Subcutaneous abdominal adipose tissue (tissue), 5 donors: ENCODE measurements around the gene ALK.

Experiments
- H3K27ac ChIP-seq: one replicate; pipeline ENCODE4 v1.7.0; 2013; ENCODE audit warnings: low read depth, mild to moderate bottlenecking, inconsistent platforms, low read length, moderate library complexity
- H3K27me3 ChIP-seq, 5 donors: one replicate each; pipeline ENCODE4 v1.7.0; 2013; ENCODE audit warnings: low read length in 5 of 5, inconsistent platforms in 1 of 5; ENCODE audit not compliant: control insufficient read depth in 5 of 5, insufficient read depth in 4 of 5
- H3K36me3 ChIP-seq, 5 donors: one replicate each; pipeline ENCODE4 v1.7.0; 2013; ENCODE audit warnings: low read length in 5 of 5; ENCODE audit not compliant: control insufficient read depth in 5 of 5, insufficient read depth in 5 of 5
- H3K4me1 ChIP-seq, 5 donors: one replicate each; pipeline ENCODE4 v1.7.0; 2013; ENCODE audit warnings: low read length in 5 of 5, mild to moderate bottlenecking in 3 of 5, moderate library complexity in 1 of 5; ENCODE audit not compliant: control insufficient read depth in 5 of 5, insufficient read depth in 5 of 5
- H3K4me3 ChIP-seq, 5 donors: one replicate each; pipeline ENCODE4 v1.7.0; 2013; ENCODE audit warnings: low read length in 5 of 5, low read depth in 1 of 5
- H3K9ac ChIP-seq, 5 donors: one replicate each; pipeline ENCODE4 v1.7.0; 2013; ENCODE audit warnings: low read length in 5 of 5, mild to moderate bottlenecking in 4 of 5, moderate library complexity in 3 of 5
- H3K9me3 ChIP-seq, 5 donors: one replicate each; pipeline ENCODE4 v1.7.0; 2013; ENCODE audit warnings: low read length in 5 of 5; ENCODE audit not compliant: control insufficient read depth in 5 of 5
- donor health status: healthy.
- donor health status: healthy.
- donor health status: healthy.
- donor health status: healthy.
- donor health status: healthy.

ALK gene

GRCh38 chr2:29590211-29590610 lies 331.2 kb downstream of the ALK start:
- Histone ChIP-seq H3K27me3 (no peaks in the 10 kb centered on the region), H3K36me3 (no peaks in the 10 kb centered on the region), H3K4me1 (peaks cover 0 to 4% (median 0%) of the 10 kb centered on the region in 5 donors), H3K9ac (no peak overlapping the region), H3K9me3 (no peaks in the 10 kb centered on the region), H3K4me3 (no peak overlapping the region), H3K27ac (no peak overlapping the region)

- H3K9ac ChIP-seq: no peak overlapping the region
- H3K4me1 ChIP-seq: peaks cover 0 to 4% (median 0%) of the 10 kb centered on the region in 5 donors
- no peaks in the 10 kb centered on the region for H3K36me3 ChIP-seq
- H3K27ac ChIP-seq: no peak overlapping the region
- H3K9me3 ChIP-seq: no peaks in the 10 kb centered on the region
- no peak overlapping the region for H3K4me3 ChIP-seq
- H3K27me3 ChIP-seq: no peaks in the 10 kb centered on the region
Measured at GRCh38 chr2:29589440-29590103, 331.8 kb downstream of the ALK start.

GRCh38 chr2:29587402-29588190 lies 333.8 kb downstream of the ALK start:
- Histone ChIP-seq H3K4me3 (no peak overlapping the region), H3K4me1 (peaks cover 0 to 4% (median 0%) of the 10 kb centered on the region in 5 donors), H3K27me3 (no peaks in the 10 kb centered on the region), H3K9ac (no peak overlapping the region), H3K9me3 (no peaks in the 10 kb centered on the region), H3K36me3 (no peaks in the 10 kb centered on the region), H3K27ac (no peak overlapping the region)

GRCh38 chr2:29586919-29587318 lies 334.5 kb downstream of the ALK start:
- Histone ChIP-seq H3K4me1 (peaks cover 0 to 4% (median 0%) of the 10 kb centered on the region in 5 donors), H3K27me3 (no peaks in the 10 kb centered on the region), H3K36me3 (no peaks in the 10 kb centered on the region), H3K27ac (no peak overlapping the region), H3K4me3 (no peak overlapping the region), H3K9me3 (no peaks in the 10 kb centered on the region), H3K9ac (no peak overlapping the region)

- H3K27me3 ChIP-seq: no peaks in the 10 kb centered on the region
- H3K4me1 ChIP-seq: no peaks in the 10 kb centered on the region
- no peak overlapping the region for H3K27ac ChIP-seq
- no peak overlapping the region for H3K9ac ChIP-seq
- H3K4me3 ChIP-seq: no peak overlapping the region
- H3K9me3 ChIP-seq: no peaks in the 10 kb centered on the region
- no peaks in the 10 kb centered on the region for H3K36me3 ChIP-seq
Measured at GRCh38 chr2:29583548-29584156, 337.7 kb downstream of the ALK start.

- Histone ChIP-seq H3K27me3 (no peaks in the 10 kb centered on the region), H3K4me3 (no peak overlapping the region), H3K36me3 (no peaks in the 10 kb centered on the region), H3K4me1 (no peaks in the 10 kb centered on the region), H3K27ac (no peak overlapping the region), H3K9me3 (no peaks in the 10 kb centered on the region), H3K9ac (no peak overlapping the region)
Measured at GRCh38 chr2:29583104-29583503, 338.3 kb downstream of the ALK start.

- H3K9me3 ChIP-seq: no peaks in the 10 kb centered on the region
- H3K36me3 ChIP-seq: no peaks in the 10 kb centered on the region
- no peak overlapping the region for H3K27ac ChIP-seq
- no peaks in the 10 kb centered on the region for H3K4me1 ChIP-seq
- H3K9ac ChIP-seq: no peak overlapping the region
- no peaks in the 10 kb centered on the region for H3K27me3 ChIP-seq
- no peak overlapping the region for H3K4me3 ChIP-seq
Measured at GRCh38 chr2:29582062-29582461, 339.3 kb downstream of the ALK start.

- Histone ChIP-seq H3K36me3 (no peaks in the 10 kb centered on the region), H3K9ac (no peak overlapping the region), H3K4me3 (no peak overlapping the region), H3K27ac (no peak overlapping the region), H3K4me1 (no peaks in the 10 kb centered on the region), H3K9me3 (no peaks in the 10 kb centered on the region), H3K27me3 (no peaks in the 10 kb centered on the region)
Measured at GRCh38 chr2:29580223-29580622, 341.2 kb downstream of the ALK start.

GRCh38 chr2:29579495-29580169 lies 341.8 kb downstream of the ALK start:
- Histone ChIP-seq H3K27ac (no peak overlapping the region), H3K9ac (no peak overlapping the region), H3K36me3 (no peaks in the 10 kb centered on the region), H3K4me1 (no peaks in the 10 kb centered on the region), H3K27me3 (no peaks in the 10 kb centered on the region), H3K9me3 (no peaks in the 10 kb centered on the region), H3K4me3 (no peak overlapping the region)
